ENCODE results near the gene PDPK1. TPM values are rescaled to one million over a fixed set of nuclear protein-coding genes. Genes with fewer than 3 reads are reported as not detected.

The PDPK1 gene
- total RNA-seq, 2 donors from 2014 or later, result 25.0 to 29.5 TPM

DNA sequence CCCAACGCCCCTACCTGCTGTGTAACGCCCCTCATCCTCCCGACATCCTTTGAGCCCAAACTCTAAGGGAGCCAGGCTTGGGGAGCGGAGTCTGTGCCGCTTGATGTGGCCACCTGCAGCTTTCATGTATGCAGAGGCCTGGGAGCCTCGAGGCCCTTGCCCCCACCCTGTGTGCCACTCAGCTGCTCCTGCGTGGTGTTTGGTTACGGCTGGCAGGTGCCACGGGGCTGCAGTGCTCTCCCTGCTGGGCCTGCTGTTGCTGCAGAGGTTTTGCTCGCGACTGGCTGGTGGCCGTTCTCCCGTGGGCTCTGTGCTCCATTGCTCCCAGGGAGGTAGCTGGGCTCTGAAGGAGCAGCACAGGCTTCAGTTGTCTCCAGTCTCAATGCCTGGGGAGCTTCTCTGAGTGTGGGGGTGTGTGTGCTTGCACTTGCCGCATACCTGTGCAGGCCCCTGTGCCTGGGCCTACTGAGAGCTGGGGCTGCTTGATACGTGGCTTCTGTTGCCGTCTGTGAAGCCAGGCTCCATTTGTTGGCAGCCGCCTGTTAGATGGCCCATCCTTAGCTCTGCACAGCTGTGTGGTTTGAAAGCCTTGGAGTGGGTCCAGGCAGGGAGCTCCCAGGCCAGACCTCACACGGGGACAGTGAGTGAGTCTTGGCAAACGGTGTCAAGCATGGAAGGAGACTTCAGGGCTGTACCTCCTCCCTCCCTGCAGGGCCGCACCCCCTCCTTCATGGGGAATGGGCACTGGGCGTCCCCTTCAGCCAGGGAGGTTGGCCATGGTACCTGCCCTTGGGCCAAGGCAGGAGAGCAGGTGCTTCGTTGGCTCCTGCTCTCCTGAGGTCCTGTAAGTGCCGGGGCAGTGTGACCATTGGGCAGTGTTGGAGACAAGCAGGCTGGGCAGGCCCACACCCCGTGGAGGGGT is 47.2 kb downstream of the PDPK1 start:
- Histone ChIP-seq H3K9me3 (no peaks in the 10 kb centered on the region), H3K27me3 (no peaks in the 10 kb centered on the region), H3K4me3 (no peak overlapping the region), H3K36me3 (peaks cover 31% of the 10 kb centered on the region), H3K27ac (no peak overlapping the region), H3K4me1 (peaks cover 0 to 16% of the 10 kb centered on the region in 2 donors)
- TF ChIP-seq, protein P1, sequence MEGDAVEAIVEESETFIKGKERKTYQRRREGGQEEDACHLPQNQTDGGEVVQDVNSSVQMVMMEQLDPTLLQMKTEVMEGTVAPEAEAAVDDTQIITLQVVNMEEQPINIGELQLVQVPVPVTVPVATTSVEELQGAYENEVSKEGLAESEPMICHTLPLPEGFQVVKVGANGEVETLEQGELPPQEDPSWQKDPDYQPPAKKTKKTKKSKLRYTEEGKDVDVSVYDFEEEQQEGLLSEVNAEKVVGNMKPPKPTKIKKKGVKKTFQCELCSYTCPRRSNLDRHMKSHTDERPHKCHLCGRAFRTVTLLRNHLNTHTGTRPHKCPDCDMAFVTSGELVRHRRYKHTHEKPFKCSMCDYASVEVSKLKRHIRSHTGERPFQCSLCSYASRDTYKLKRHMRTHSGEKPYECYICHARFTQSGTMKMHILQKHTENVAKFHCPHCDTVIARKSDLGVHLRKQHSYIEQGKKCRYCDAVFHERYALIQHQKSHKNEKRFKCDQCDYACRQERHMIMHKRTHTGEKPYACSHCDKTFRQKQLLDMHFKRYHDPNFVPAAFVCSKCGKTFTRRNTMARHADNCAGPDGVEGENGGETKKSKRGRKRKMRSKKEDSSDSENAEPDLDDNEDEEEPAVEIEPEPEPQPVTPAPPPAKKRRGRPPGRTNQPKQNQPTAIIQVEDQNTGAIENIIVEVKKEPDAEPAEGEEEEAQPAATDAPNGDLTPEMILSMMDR (IDR thresholded peaks at IDR 0.05), result no peak
- no peak for DNase-seq (ENCODE audit: low spot score)

DNA sequence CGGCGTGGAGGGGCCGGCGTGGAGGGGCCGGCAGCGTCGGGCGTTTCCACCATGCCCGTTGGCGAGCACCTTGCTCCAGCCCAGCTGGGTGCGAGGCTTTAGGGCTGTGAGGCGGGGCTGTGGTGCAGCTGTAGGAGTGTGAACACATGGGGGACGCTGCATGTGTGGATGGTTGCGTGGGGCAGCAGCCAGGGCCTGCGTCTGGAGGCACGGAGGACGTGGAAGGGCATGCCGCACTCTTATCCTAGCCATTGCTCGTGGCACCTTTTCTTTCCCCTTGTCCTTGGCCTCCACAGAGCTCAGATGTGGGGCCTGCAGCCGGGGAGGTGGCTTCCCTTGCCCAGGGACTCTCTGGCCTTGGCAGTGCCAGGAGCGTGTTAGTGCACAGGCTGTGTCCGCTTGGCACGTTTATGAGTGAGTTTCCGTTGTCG is 47.8 kb downstream of the PDPK1 start:
- H3K36me3 ChIP-seq, result peaks cover 35% of the 10 kb centered on the region
- H3K27ac ChIP-seq, result no peak overlapping the region
- TF ChIP-seq, protein P1 (IDR thresholded peaks at IDR 0.05), result no peak
- no peak overlapping the region for H3K4me3 ChIP-seq
- peaks cover 0 to 16% of the 10 kb centered on the region in 2 donors for H3K4me1 ChIP-seq
- H3K9me3 ChIP-seq, result no peaks in the 10 kb centered on the region
- no peak for DNase-seq (ENCODE audit: low spot score)
- no peaks in the 10 kb centered on the region for H3K27me3 ChIP-seq

DNA sequence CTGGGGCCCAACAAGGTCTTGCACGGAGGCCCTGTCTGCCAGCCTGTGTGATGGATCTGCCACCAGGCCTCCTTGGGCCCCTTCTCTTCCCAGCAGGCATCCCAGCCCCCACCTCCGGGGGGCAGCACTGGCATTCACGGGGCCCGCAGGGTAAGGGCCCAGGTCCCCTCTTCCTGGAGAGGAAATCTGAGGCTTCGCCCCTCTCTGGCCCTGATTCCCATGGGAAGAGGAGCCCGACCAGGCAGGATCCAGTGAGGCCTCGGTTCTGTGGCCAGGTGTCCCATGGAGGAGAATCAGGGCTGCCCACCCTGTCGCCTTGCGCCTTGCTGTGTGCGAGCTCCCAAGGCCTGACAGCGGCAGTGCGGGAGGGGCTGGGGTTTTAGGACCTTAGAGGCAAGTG is 48.4 kb downstream of the PDPK1 start:
- no peak for DNase-seq (ENCODE audit: low spot score)
- Histone ChIP-seq H3K36me3 (peaks cover 36% of the 10 kb centered on the region), H3K27me3 (no peaks in the 10 kb centered on the region), H3K4me1 (peaks cover 0 to 16% of the 10 kb centered on the region in 2 donors), H3K27ac (no peak overlapping the region), H3K4me3 (no peak overlapping the region), H3K9me3 (no peaks in the 10 kb centered on the region)
- TF ChIP-seq, protein P1 (IDR thresholded peaks at IDR 0.05), result no peak

DNA sequence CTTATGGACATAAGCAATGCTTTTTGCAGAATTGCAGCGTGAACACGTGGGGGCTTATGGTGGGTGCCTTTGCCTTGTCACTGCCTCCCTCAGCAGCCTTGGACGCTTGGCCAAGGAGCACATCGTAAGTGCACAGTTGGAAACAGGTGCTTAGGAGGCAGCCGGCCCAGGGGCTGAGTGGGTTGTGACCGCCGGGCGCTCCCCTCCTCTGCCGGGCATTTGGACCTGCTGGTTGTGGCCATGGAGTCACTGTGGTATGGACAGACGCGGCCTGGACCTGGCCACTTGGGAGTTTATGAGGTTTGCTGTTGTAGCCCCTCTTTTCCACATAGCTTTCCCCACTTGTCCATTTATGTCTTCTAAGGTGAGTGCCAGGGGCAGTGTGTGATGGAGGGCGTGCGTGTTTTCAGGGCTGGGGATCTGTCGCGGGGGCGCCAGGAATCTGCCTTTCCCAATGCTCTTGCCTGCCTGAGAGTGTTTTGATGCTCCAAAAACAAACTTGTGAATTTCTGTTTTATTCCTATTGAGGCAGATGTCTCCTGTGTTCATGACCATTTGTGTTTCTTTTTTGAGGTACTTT is 49.2 kb downstream of the PDPK1 start:
- no peak for DNase-seq (ENCODE audit: low spot score)
- no peak overlapping the region for H3K27ac ChIP-seq
- no peaks in the 10 kb centered on the region for H3K9me3 ChIP-seq
- TF ChIP-seq, protein P1 (IDR thresholded peaks at IDR 0.05), result no peak
- peaks cover 0 to 16% of the 10 kb centered on the region in 2 donors for H3K4me1 ChIP-seq
- H3K27me3 ChIP-seq, result no peaks in the 10 kb centered on the region
- H3K4me3 ChIP-seq, result no peak overlapping the region
- peaks cover 42% of the 10 kb centered on the region for H3K36me3 ChIP-seq

DNA sequence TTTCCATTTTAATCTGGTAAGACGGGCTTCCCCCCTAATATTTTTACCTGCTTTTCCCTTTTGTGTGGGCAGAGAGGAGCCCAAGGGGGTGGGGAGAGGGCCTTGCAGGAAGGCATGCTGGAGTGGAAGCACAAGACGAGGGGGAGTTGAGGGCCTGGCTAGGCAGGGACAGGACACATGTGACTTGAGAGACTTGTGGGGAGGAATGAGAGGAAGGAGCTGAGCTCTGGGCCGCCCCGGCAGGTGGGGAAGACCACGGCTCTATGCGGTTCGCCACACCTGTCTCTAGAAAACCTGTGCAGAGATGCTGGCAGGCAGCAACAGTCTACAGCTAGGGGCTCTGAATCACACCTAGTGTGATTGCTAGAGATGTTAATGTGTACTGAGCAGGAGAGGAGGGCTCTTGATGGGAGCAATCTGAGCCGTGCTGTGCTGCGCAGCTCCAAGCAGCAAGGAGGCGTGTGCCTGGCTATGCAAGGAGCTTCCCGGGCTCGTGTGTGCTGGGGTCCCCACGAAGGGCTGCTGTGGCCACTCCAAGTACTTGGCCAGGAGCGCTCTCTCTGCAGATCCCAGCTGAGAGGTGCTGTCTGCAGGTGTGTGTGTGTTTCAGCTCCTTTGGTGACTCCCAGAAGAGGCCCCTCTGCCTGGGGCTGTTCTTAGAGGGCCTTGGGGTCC is 50.2 kb downstream of the PDPK1 start:
- H3K9me3 ChIP-seq, result no peaks in the 10 kb centered on the region
- peaks cover 0 to 19% of the 10 kb centered on the region in 2 donors for H3K4me1 ChIP-seq
- DNase-seq (ENCODE audit: low spot score), result no peak
- H3K4me3 ChIP-seq, result no peak overlapping the region
- H3K36me3 ChIP-seq, result peaks cover 42% of the 10 kb centered on the region
- H3K27me3 ChIP-seq, result no peaks in the 10 kb centered on the region
- TF ChIP-seq, protein P1 (IDR thresholded peaks at IDR 0.05), result no peak
- H3K27ac ChIP-seq, result no peak overlapping the region

All from right atrium auricular region (tissue), 2 donors.